HepG2 (cell line): ENCODE measurements around the gene ZMYND19. TPM values are rescaled to one million over a fixed set of nuclear protein-coding genes. Genes with fewer than 3 reads are reported as not detected.

Experiments used
- CCDC6 ChIP-seq: sonication (generic); formaldehyde crosslinking; IDR thresholded peaks from 2 replicates; pipeline ENCODE4 v1.8.1; 2022; ENCODE audit warnings: mild to moderate bottlenecking, missing genetic modification reagents, moderate library complexity
- DMAP1 ChIP-seq: IDR thresholded peaks from 2 replicates; pipeline ENCODE4 v1.6.1; 2016
- ETV6 ChIP-seq: sonication (generic); formaldehyde crosslinking; conservative IDR thresholded peaks from 2 replicates; pipeline ENCODE4 v1.4.0; 2020; ENCODE audit warnings: missing genetic modification reagents
- GATAD2A ChIP-seq: IDR thresholded peaks from 2 replicates; pipeline ENCODE4 v1.6.1; 2016
- HDAC6 ChIP-seq: fragments of 200-600 bp; sonication (generic); IDR thresholded peaks from 2 replicates; pipeline ENCODE4 v1.7.0; 2017; ENCODE audit warnings: mild to moderate bottlenecking, antibody characterized with exemption, low read length, low read depth
- NFRKB ChIP-seq: fragments of 450-650 bp; IDR thresholded peaks from 2 replicates; pipeline ENCODE4 v1.6.1; 2017
- SIN3A ChIP-seq: IDR thresholded peaks from 2 replicates; pipeline ENCODE4 v1.6.1; 2011; ENCODE audit warnings: low read depth, mild to moderate bottlenecking, control low read depth, low read length, borderline replicate concordance
- SMARCE1 ChIP-seq: fragments of 450-650 bp; IDR thresholded peaks from 2 replicates; pipeline ENCODE4 v1.6.1; 2017; ENCODE audit warnings: borderline replicate concordance
- TBP ChIP-seq: sonication (generic); formaldehyde crosslinking; IDR thresholded peaks from 2 replicates; pipeline ENCODE4 v1.5.0; 2020; ENCODE audit warnings: missing genetic modification reagents
- THYN1 ChIP-seq: sonication (generic); formaldehyde crosslinking; IDR thresholded peaks from 2 replicates; pipeline ENCODE4 v1.8.1; 2023; ENCODE audit warnings: low read depth, mild to moderate bottlenecking, moderate library complexity, missing genetic modification reagents, borderline replicate concordance
- TOPORS ChIP-seq: sonication (generic); formaldehyde crosslinking; IDR thresholded peaks from 2 replicates; pipeline ENCODE4 v1.8.0; 2023; ENCODE audit warnings: mild to moderate bottlenecking, missing genetic modification reagents
- WIZ ChIP-seq: sonication (generic); formaldehyde crosslinking; IDR thresholded peaks from 2 replicates; pipeline ENCODE4 v1.5.1; 2020; ENCODE audit warnings: mild to moderate bottlenecking, missing genetic modification reagents
- ZBTB7B ChIP-seq: sonication (generic); formaldehyde crosslinking; IDR thresholded peaks from 2 replicates; pipeline ENCODE4 v1.4.0; 2020; ENCODE audit warnings: missing genetic modification reagents
- ZNF207 ChIP-seq: fragments of 450-650 bp; IDR thresholded peaks from 2 replicates; pipeline ENCODE4 v1.6.1; 2016; ENCODE audit warnings: antibody characterized with exemption, borderline replicate concordance
- ZNF24 ChIP-seq: fragments of 450-650 bp; IDR thresholded peaks from 2 replicates; pipeline ENCODE4 v1.6.1; 2017; ENCODE audit warnings: antibody characterized with exemption, mild to moderate bottlenecking
- ZNF556 ChIP-seq: sonication (generic); formaldehyde crosslinking; IDR thresholded peaks from 2 replicates; pipeline ENCODE4 v1.4.0; 2020; ENCODE audit warnings: mild to moderate bottlenecking, missing genetic modification reagents, borderline replicate concordance
- ZNF607 ChIP-seq: sonication (generic); formaldehyde crosslinking; IDR thresholded peaks from 2 replicates; pipeline ENCODE4 v1.5.1; 2020; ENCODE audit warnings: missing genetic modification reagents, mild to moderate bottlenecking, borderline replicate concordance
- ZNF614 ChIP-seq: IDR thresholded peaks from 2 replicates; pipeline ENCODE4 v1.6.1; 2018; ENCODE audit warnings: missing biosample characterization, missing genetic modification reagents, inconsistent platforms, borderline replicate concordance
- ZNF75D ChIP-seq: sonication (generic); formaldehyde crosslinking; IDR thresholded peaks from 2 replicates; pipeline ENCODE4 v1.8.1; 2023; ENCODE audit warnings: missing genetic modification reagents, mild to moderate bottlenecking, borderline replicate concordance
- ZNF788 ChIP-seq: sonication (generic); formaldehyde crosslinking; IDR thresholded peaks from 2 replicates; pipeline ENCODE4 v1.5.0; 2020; ENCODE audit warnings: mild to moderate bottlenecking, missing genetic modification reagents, borderline replicate concordance
- ZSCAN25 ChIP-seq: sonication (generic); formaldehyde crosslinking; IDR thresholded peaks from 2 replicates; pipeline ENCODE4 v1.8.0; 2022; ENCODE audit warnings: mild to moderate bottlenecking, missing genetic modification reagents
- polyA plus RNA-seq, 8 experiments: library from polyadenylated mRNA; depleted of rRNA in 3 of 8; stranded (reverse) in 7 of 8; unstranded in 1 of 8; fragments of >200 nt; fragmentation: Illumina TruSeq in 4 of 8; extraction: Trizol in 4 of 8; gene quantifications; 2 replicates each; pipeline versions ENCODE4 v1.2.1 to v1.2.3, GENCODE V29; 2011 to 2016; ENCODE audit warnings: low read depth in 4 of 8, missing spikeins in 1 of 8, mixed read lengths in 1 of 8; ENCODE audit not compliant: insufficient read depth in 1 of 8
- total RNA-seq, 5 experiments: library from RNA; depleted of rRNA; stranded (reverse); fragments of >200 nt; fragmentation: Illumina TruSeq; extraction: Trizol; gene quantifications; 2 replicates each; pipeline ENCODE4 v1.2.3, GENCODE V29; 2016; ENCODE audit warnings: low read depth in 1 of 5
- TF ChIP-seq, protein P1 (sequence below): sonication (generic); formaldehyde crosslinking; IDR thresholded peaks from 2 replicates; pipeline ENCODE4 v1.4.0; 2020; ENCODE audit warnings: mild to moderate bottlenecking, missing genetic modification reagents
- TF ChIP-seq, protein P2 (sequence below): IDR thresholded peaks from 2 replicates; pipeline ENCODE4 v1.6.1; 2018; ENCODE audit warnings: missing genetic modification reagents
- TF ChIP-seq, protein P3 (sequence below): sonication (generic); formaldehyde crosslinking; IDR thresholded peaks from 2 replicates; pipeline ENCODE4 v1.8.0; 2022; ENCODE audit warnings: missing genetic modification reagents, mild to moderate bottlenecking, moderate library complexity, borderline replicate concordance

The ZMYND19 gene
- total and polyA plus RNA-seq, 2 of the 13 experiments (the other 11 are each of a cell fraction or from before 2014, with no cell fraction given), result 21.3 to 38.7 TPM

DNA sequence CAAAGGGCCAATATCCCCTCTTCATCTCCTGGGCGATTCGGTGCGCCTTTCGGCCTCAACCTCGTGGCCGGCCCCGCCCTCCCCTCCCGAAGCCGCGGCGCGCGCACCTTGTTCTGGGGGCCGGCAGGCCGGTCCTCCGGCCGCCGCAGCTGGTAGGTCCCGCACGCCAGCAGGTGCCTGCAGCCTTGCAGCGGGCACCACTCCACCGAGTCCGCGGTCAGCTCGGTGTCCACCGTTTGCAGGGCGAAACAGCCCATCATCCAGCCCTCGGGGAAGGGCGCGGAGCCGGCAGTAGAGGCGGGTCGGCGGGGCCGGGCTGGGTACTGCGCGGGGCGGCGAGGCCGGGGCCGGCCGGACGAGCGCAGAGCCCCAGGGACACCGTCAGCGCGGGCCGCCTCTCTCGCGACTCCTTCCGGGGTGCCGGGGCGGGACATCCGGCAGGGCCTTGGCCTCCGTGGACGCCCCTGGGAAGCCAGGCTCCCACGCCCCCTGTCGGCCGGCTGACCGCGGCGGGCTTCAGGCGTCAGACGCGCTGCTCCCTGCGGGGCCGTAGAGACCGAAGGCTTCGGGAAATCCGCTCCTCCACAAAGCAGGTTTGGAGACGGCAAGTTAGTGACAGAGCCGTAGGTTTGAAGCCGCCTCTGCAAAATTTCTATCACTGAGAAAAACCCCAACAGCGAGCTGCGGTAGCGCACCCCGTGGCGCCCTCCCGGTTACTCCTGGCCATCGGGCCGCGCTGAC is 11.6 kb downstream of the ZMYND19 start, which contains the start of gene DPH7 (continued):
- peak; percentile 69; the same call in 1 of the 2 replicates for TF ChIP-seq ZNF607
- no peak for TF ChIP-seq TBP
- TF ChIP-seq ZNF788 (CRISPR knock-in tag), result peak; percentile 64; the same call in 1 of the 2 replicates
- TF ChIP-seq, protein P1, sequence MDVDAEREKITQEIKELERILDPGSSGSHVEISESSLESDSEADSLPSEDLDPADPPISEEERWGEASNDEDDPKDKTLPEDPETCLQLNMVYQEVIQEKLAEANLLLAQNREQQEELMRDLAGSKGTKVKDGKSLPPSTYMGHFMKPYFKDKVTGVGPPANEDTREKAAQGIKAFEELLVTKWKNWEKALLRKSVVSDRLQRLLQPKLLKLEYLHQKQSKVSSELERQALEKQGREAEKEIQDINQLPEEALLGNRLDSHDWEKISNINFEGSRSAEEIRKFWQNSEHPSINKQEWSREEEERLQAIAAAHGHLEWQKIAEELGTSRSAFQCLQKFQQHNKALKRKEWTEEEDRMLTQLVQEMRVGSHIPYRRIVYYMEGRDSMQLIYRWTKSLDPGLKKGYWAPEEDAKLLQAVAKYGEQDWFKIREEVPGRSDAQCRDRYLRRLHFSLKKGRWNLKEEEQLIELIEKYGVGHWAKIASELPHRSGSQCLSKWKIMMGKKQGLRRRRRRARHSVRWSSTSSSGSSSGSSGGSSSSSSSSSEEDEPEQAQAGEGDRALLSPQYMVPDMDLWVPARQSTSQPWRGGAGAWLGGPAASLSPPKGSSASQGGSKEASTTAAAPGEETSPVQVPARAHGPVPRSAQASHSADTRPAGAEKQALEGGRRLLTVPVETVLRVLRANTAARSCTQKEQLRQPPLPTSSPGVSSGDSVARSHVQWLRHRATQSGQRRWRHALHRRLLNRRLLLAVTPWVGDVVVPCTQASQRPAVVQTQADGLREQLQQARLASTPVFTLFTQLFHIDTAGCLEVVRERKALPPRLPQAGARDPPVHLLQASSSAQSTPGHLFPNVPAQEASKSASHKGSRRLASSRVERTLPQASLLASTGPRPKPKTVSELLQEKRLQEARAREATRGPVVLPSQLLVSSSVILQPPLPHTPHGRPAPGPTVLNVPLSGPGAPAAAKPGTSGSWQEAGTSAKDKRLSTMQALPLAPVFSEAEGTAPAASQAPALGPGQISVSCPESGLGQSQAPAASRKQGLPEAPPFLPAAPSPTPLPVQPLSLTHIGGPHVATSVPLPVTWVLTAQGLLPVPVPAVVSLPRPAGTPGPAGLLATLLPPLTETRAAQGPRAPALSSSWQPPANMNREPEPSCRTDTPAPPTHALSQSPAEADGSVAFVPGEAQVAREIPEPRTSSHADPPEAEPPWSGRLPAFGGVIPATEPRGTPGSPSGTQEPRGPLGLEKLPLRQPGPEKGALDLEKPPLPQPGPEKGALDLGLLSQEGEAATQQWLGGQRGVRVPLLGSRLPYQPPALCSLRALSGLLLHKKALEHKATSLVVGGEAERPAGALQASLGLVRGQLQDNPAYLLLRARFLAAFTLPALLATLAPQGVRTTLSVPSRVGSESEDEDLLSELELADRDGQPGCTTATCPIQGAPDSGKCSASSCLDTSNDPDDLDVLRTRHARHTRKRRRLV (CRISPR knock-in tag), result no peak
- peak; percentile 28; the same call in 1 of the 2 replicates for TF ChIP-seq ZNF556 (CRISPR knock-in tag)
- TF ChIP-seq ZNF75D (CRISPR knock-in tag), result no peak
- TF ChIP-seq THYN1 (CRISPR knock-in tag), result no peak
- TF ChIP-seq SIN3A, result no peak
- TF ChIP-seq, protein P2, sequence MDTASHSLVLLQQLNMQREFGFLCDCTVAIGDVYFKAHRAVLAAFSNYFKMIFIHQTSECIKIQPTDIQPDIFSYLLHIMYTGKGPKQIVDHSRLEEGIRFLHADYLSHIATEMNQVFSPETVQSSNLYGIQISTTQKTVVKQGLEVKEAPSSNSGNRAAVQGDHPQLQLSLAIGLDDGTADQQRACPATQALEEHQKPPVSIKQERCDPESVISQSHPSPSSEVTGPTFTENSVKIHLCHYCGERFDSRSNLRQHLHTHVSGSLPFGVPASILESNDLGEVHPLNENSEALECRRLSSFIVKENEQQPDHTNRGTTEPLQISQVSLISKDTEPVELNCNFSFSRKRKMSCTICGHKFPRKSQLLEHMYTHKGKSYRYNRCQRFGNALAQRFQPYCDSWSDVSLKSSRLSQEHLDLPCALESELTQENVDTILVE (CRISPR knock-in tag), result peak; percentile 91; the same call in 1 of the 2 replicates
- TF ChIP-seq, protein P3, sequence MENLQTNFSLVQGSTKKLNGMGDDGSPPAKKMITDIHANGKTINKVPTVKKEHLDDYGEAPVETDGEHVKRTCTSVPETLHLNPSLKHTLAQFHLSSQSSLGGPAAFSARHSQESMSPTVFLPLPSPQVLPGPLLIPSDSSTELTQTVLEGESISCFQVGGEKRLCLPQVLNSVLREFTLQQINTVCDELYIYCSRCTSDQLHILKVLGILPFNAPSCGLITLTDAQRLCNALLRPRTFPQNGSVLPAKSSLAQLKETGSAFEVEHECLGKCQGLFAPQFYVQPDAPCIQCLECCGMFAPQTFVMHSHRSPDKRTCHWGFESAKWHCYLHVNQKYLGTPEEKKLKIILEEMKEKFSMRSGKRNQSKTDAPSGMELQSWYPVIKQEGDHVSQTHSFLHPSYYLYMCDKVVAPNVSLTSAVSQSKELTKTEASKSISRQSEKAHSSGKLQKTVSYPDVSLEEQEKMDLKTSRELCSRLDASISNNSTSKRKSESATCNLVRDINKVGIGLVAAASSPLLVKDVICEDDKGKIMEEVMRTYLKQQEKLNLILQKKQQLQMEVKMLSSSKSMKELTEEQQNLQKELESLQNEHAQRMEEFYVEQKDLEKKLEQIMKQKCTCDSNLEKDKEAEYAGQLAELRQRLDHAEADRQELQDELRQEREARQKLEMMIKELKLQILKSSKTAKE (CRISPR knock-in tag), result no peak
- peak; percentile 78 for TF ChIP-seq ZBTB7B (CRISPR knock-in tag)
- no peak for TF ChIP-seq ZNF207
- TF ChIP-seq ETV6, result peak; percentile 66; the same call in 1 of the 2 replicates
- peak; percentile 39; the same call in 1 of the 2 replicates for TF ChIP-seq ZNF614 (CRISPR knock-in tag)
- TF ChIP-seq ZNF24, result no peak
- TF ChIP-seq NFRKB, result no peak
- peak; percentile 43; the same call in 1 of the 2 replicates for TF ChIP-seq TOPORS (CRISPR knock-in tag)
- TF ChIP-seq DMAP1, result peak; percentile 77
- no peak for TF ChIP-seq WIZ (CRISPR knock-in tag)
- peak; percentile 34; the same call in 1 of the 2 replicates for TF ChIP-seq GATAD2A (CRISPR knock-in tag)
- no peak for TF ChIP-seq HDAC6
- peak; percentile 93 for TF ChIP-seq CCDC6 (CRISPR knock-in tag)
- TF ChIP-seq SMARCE1, result no peak
- peak; percentile 57 for TF ChIP-seq ZSCAN25 (CRISPR knock-in tag)
